IMR-90 (cell line): ENCODE data around the gene IDH3A.

ENCODE experiments used
- CEBPB ChIP-seq: IDR thresholded peaks from 2 replicates; pipeline ENCODE4 v1.6.1; 2012; ENCODE audit warnings: low read depth, low read length, improper control_type of control experiment
- CHD1 ChIP-seq: IDR thresholded peaks from 2 replicates; pipeline ENCODE4 v1.6.1; 2012; ENCODE audit warnings: low read depth, low read length, improper control_type of control experiment
- POLR2A ChIP-seq: IDR thresholded peaks from 2 replicates; pipeline ENCODE4 v1.6.1; 2012; ENCODE audit warnings: mild to moderate bottlenecking, low read depth, low read length
- RAD21 ChIP-seq: IDR thresholded peaks from 2 replicates; pipeline ENCODE4 v1.6.1; 2012; ENCODE audit warnings: low read length, improper control_type of control experiment
- SMC3 ChIP-seq: fragments of 150-350 bp; IDR thresholded peaks from 2 replicates; pipeline ENCODE4 v1.6.1; 2016; ENCODE audit warnings: low read depth, mild to moderate bottlenecking, antibody characterized with exemption, low read length, moderate library complexity
- TF ChIP-seq, protein P1 (sequence below): conservative IDR thresholded peaks from 2 replicates; pipeline ENCODE4 v1.5.1; 2012; ENCODE audit warnings: mild to moderate bottlenecking, low read depth, low read length, improper control_type of control experiment

DNA sequence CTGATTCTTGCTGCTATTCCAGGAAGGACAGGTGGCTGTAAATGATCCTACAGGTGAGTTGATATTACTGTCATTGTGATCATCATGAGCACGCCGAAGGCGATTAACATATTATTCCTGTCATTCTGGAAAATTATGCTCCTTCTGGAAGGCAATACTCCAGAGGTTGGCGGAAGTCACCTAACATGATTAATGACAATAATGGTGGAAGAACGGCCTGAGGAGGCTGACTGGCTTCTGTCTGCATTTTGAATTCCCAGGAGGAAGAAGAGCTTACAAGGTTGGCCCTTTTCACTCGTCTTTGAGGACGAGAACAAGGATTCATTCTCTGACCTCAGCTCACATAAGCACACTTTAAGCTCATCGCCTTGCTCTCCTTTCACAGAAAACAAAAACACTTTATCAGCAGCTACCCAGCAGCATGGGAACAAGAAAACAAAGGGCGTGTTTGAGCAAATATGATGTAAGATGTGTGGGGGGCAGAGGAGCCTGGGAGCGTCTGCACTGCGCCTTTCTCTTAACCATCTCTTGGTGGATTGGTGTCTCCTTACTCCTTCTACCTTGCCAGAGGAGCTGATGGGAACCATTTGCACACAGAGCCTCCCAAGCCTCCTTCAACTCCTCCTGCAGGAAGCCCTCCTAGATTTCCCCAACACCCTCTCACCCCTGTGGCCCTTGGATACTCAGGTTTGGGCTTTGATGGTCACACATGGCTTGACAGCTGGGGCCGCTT, 62.2 kb downstream of the IDH3A start:
- TF ChIP-seq, protein P1, sequence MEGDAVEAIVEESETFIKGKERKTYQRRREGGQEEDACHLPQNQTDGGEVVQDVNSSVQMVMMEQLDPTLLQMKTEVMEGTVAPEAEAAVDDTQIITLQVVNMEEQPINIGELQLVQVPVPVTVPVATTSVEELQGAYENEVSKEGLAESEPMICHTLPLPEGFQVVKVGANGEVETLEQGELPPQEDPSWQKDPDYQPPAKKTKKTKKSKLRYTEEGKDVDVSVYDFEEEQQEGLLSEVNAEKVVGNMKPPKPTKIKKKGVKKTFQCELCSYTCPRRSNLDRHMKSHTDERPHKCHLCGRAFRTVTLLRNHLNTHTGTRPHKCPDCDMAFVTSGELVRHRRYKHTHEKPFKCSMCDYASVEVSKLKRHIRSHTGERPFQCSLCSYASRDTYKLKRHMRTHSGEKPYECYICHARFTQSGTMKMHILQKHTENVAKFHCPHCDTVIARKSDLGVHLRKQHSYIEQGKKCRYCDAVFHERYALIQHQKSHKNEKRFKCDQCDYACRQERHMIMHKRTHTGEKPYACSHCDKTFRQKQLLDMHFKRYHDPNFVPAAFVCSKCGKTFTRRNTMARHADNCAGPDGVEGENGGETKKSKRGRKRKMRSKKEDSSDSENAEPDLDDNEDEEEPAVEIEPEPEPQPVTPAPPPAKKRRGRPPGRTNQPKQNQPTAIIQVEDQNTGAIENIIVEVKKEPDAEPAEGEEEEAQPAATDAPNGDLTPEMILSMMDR, result no peak
- TF ChIP-seq POLR2A (no peak), CEBPB (no peak), SMC3 (no peak), CHD1 (no peak), RAD21 (no peak)
